ENCODE measurements around the gene SMPD3. TPM values are rescaled to one million over a fixed set of nuclear protein-coding genes. Genes with fewer than 3 reads are reported as not detected.
A peak's percentile ranks its signal among the peaks of the same experiment; 100 is the strongest.

Gene SMPD3
- total and polyA plus RNA-seq, 2 experiments from 2014 or later = 0.57 to 0.83 TPM

DNA sequence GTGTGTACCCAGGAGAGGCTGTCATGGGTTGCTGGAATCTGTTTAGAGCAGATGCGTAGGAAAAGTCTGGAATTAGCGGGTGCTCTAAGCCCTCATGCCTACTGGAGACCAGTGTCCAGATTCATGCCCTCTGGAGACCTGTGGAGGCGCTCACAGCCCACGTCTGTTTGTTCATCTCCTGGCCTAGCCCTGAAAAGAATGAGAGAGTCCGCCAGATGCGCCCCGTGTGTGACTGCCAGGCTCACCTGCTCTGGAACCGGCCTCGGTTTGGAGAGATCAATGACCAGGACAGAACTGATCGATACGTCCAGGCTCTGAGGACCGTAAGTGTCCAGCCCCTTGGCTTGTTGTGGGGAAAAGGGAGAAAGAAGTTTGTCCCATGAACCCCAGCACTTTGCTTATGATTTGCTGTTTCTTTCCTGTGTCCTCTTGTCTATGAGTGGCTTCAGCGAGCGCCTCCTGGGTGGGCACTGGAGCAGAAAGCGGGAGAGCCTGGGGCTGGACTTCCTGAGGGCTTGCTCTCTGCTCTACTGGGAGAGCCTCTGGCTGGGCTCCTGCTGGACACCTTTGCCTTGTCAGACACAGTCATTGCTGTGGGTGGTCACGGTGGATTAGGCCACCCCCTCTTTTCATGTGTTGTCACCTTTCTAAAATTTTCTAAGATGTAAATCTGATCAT, 102.2 kb downstream of the SMPD3 start:
- peaks cover 9% of the 10 kb centered on the region; the same call in 1 of the 2 replicates for H3F3A ChIP-seq (replicated peaks; ENCODE audit: low read depth)
- no peak overlapping the region for H3K27ac Mint-ChIP-seq
- no peak overlapping the region for H3K27ac ChIP-seq (ENCODE audit: low read depth)
- H4K20me1 ChIP-seq (replicated peaks; ENCODE audit: insufficient read depth) = no peaks in the 10 kb centered on the region; the same call in 1 of the 2 replicates
- no peaks in the 10 kb centered on the region for H3K4me1 Mint-ChIP-seq
- TF ChIP-seq REST (IDR thresholded peaks at IDR 0.05; ENCODE audit: unreplicated experiment) (no peak), EZH2 (IDR thresholded peaks at IDR 0.05; ENCODE audit: low read depth, unreplicated experiment) (no peak), ZNF331 (CRISPR knock-in tag; IDR thresholded peaks at IDR 0.05; ENCODE audit: low read depth) (no peak), EZH2phosphoT487 (IDR thresholded peaks at IDR 0.05; ENCODE audit: unreplicated experiment) (no peak), POLR2AphosphoS5 (IDR thresholded peaks at IDR 0.05; ENCODE audit: low read depth) (no peak), ETS1 (IDR thresholded peaks at IDR 0.05) (no peak)
- TF ChIP-seq, protein P1, sequence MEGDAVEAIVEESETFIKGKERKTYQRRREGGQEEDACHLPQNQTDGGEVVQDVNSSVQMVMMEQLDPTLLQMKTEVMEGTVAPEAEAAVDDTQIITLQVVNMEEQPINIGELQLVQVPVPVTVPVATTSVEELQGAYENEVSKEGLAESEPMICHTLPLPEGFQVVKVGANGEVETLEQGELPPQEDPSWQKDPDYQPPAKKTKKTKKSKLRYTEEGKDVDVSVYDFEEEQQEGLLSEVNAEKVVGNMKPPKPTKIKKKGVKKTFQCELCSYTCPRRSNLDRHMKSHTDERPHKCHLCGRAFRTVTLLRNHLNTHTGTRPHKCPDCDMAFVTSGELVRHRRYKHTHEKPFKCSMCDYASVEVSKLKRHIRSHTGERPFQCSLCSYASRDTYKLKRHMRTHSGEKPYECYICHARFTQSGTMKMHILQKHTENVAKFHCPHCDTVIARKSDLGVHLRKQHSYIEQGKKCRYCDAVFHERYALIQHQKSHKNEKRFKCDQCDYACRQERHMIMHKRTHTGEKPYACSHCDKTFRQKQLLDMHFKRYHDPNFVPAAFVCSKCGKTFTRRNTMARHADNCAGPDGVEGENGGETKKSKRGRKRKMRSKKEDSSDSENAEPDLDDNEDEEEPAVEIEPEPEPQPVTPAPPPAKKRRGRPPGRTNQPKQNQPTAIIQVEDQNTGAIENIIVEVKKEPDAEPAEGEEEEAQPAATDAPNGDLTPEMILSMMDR (conservative IDR thresholded peaks at IDR 0.05; ENCODE audit: low read depth in 2 of 2) = 0 out of 4 replicates have a peak, but pooled peaks of 1 of the 2 experiments have one; percentile 10
- H2AFZ ChIP-seq = no peak overlapping the region
- no peaks in the 10 kb centered on the region for H3K9me3 Mint-ChIP-seq
- H3K4me3 Mint-ChIP-seq = no peak overlapping the region
- H3K27me3 Mint-ChIP-seq (ENCODE audit: insufficient read depth, low read depth, poor library complexity) = peaks cover 3% of the 10 kb centered on the region
- no peak overlapping the region for H3K4me2 ChIP-seq
- H3K27me3 ChIP-seq (ENCODE audit: insufficient read depth) = no peaks in the 10 kb centered on the region
- H3K4me3 ChIP-seq = no peak overlapping the region
- peaks cover 9% of the 10 kb centered on the region; the same call in 1 of the 2 replicates for H3K36me3 ChIP-seq (ENCODE audit: insufficient read depth)
- no peaks in the 10 kb centered on the region for H3K9me2 ChIP-seq (ENCODE audit: insufficient read depth)
- no peak; the same call in 2 of the 3 replicates for ATAC-seq
- no peak for DNase-seq (ENCODE audit: low spot score)
- no peaks in the 10 kb centered on the region; the same call in 1 of the 2 replicates for H3K4me1 ChIP-seq (ENCODE audit: insufficient read depth)
- peaks cover 59% of the 10 kb centered on the region for H3K36me3 Mint-ChIP-seq (ENCODE audit: low read depth)
- no peaks in the 10 kb centered on the region for H3K79me2 ChIP-seq (replicated peaks; ENCODE audit: insufficient read depth)
